Stimulated activated CD4-positive, alpha-beta T cell treated with anti-CD3 and anti-CD28 coated beads, Interleukin-12 subunit alpha, Interleukin-12 subunit beta, amount 100 ng/mL, for 4 hours (primary cell): ENCODE results near the gene TRABD.
"Not testable (repeated sequence)": the region's sequence is repeated elsewhere in the genome, so short reads cannot be mapped to it uniquely, and the experiment has no call there.

Experiments
- DNase-seq: peaks from one replicate; pipeline ENCODE4 v3.0.0-alpha.2; 2020

TRABD gene

GRCh38 chr22:50185375-50186087, at the start of gene TRABD:
Gene TRABD, plus strand, starts transcription at chr22:50185913. Its CDS starts 7,148 bp downstream, at chr22:50193061.
- peak; percentile 88 for DNase-seq

- no peak for DNase-seq
Observed at GRCh38 chr22:50136581-50137015, 49.1 kb upstream of the TRABD start.

- DNase-seq: not testable (repeated sequence)
Observed at GRCh38 chr22:50137277-50137676, 48.4 kb upstream of the TRABD start.

- no peak for DNase-seq
Observed at GRCh38 chr22:50138041-50138440, 47.7 kb upstream of the TRABD start.

GRCh38 chr22:50138988-50139387, 46.7 kb upstream of the TRABD start:
- DNase-seq: no peak

- DNase-seq: no peak
Observed at GRCh38 chr22:50139843-50140415, 45.8 kb upstream of the TRABD start.

GRCh38 chr22:50140615-50141014, 45.1 kb upstream of the TRABD start:
- no peak for DNase-seq

GRCh38 chr22:50141462-50141861, 44.3 kb upstream of the TRABD start:
- no peak for DNase-seq

- DNase-seq: no peak
Observed at GRCh38 chr22:50141891-50142363, 43.8 kb upstream of the TRABD start.

- no peak for DNase-seq
Observed at GRCh38 chr22:50143096-50143495, 42.6 kb upstream of the TRABD start.

- no peak for DNase-seq
Observed at GRCh38 chr22:50144005-50144614, 41.6 kb upstream of the TRABD start.

- DNase-seq: no peak
Observed at GRCh38 chr22:50145721-50146438, 39.8 kb upstream of the TRABD start.

GRCh38 chr22:50146439-50147238, 39.1 kb upstream of the TRABD start:
- no peak for DNase-seq

- DNase-seq: not testable (repeated sequence)
Observed at GRCh38 chr22:50147258-50148165, 38.2 kb upstream of the TRABD start.

- DNase-seq: no peak
Observed at GRCh38 chr22:50148166-50148500, 37.6 kb upstream of the TRABD start.

- DNase-seq: peak; percentile 68
Observed at GRCh38 chr22:50148991-50149721, 36.6 kb upstream of the TRABD start.

- no peak for DNase-seq
Observed at GRCh38 chr22:50150161-50151129, 35.3 kb upstream of the TRABD start.

GRCh38 chr22:50151571-50152537, 33.9 kb upstream of the TRABD start:
- no peak for DNase-seq
